IPS-NIHi7 (cell line): ENCODE results near the gene TSEN54.
"Not testable (repeated sequence)": the region's sequence is repeated elsewhere in the genome, so short reads cannot be mapped to it uniquely, and the experiment has no call there.

Source experiments
- DNase-seq: peaks from one replicate; pipeline ENCODE4 v3.0.0; 2012; ENCODE audit warnings: mixed read lengths; ENCODE audit errors: extremely low spot score

TSEN54 gene

DNA sequence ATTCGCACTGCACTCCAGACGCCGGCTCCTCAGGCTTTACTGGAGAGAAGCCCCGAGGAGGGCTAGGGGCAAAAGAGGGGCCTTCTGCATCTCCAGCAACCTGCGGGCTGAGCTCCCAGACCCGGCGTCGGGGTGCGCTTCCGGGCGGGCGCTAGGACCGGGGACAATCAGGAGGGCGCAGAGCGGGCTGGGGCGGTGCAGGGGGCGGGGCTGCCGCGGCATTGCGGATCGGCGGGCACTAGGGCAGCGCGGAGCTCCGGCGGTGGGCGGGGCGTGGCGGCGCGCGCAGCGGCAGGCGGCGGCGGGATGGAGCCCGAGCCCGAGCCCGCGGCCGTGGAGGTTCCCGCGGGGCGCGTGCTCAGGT lies at the start of gene TSEN54:
TSEN54 (plus strand) TSS at position 274 of the 364 bp plus-strand sequence; CDS start at position 307, 33 bp downstream.
- peak; percentile 95 for DNase-seq

DNA sequence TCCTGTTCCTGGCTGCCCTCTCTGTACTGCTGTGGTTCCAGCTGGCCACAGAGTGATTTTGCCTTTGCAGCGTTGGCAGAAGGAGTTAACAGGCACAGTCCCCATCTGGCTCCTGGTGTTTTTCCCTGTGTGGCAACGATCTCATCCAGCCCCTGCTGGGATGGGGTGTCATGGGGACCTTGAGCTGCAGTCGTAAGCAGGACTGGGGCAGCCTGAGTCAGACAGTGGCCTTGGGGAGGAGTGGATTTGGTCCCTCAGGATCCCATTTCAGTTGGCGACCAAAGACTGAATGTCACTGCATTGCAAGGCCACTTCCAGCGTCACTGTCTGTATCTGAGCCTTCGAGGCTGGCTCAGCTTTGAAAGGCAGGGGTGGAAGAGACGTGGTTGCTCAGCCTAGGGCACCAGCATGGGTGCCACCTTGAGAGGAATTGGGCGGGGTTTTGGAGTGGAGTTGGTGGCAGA lies 48.0 kb upstream of the TSEN54 start:
- DNase-seq, result no peak

DNA sequence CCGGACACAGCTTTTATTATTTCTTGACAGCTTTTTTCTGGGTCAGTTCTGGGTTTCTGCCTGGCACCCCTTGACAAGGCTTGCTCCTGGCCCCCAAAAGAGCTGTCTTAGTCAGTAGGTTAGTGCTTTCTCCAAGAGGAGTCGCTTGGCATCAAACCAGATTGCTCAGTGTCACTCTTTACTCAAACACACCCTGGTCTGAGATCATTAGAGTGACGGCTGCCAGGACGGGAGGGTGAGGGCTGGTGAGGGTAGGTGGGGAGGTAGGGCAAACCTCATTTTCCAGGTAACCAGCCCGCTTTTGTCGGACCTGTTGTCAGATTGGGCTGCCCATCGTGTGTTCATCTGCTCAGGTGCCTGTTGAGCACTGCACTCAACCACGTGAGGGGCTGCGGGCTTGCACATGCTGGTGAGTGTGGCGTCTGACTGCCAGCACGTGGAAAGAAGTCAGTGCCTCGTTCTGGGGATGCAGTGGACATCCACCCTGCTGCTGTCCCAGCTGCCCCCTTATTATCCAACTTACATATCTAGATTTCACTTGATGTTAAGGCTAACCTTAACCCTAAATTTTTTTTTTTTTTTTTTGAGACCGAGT lies 47.5 kb upstream of the TSEN54 start:
- no peak for DNase-seq

DNA sequence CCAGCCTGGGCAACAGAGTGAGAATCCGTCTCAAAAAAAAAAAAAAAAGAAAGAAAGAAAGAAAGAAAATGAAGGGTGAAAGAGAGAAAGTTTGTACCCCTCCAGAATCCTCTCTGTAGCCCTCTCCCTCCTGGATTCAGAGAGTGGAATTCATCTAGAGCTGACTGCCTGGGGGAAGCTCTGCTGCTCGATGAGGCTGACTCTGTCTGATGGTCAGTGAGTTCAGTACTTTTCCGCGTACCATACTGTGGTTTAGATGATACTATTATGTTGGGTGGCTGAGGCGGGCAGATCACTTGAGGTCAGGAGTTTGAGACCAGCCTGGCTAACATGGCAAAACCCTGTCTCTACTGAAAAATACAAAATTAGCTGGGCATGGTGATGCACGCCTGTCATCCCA lies 45.1 kb upstream of the TSEN54 start:
- DNase-seq, result no peak

DNA sequence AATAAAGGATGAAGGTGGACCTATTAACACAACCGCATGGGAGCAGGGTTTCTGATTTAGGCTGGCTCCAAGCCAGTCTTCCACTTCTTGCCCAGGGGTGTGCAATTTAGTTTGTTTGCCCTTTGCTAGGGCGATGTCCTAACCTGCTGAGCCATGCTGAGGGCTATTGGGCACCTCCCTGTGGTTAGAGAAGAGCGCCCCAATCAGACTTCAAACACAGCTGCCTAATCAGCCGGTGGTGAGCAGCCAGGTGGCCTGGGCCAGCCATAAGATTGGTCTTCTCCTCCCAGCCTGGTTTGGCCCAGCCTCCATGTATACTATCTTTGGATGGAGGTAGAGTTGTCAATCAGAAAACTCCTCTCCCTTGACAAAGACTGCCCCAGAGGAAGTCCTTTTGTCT lies 44.2 kb upstream of the TSEN54 start:
- DNase-seq, result no peak

DNA sequence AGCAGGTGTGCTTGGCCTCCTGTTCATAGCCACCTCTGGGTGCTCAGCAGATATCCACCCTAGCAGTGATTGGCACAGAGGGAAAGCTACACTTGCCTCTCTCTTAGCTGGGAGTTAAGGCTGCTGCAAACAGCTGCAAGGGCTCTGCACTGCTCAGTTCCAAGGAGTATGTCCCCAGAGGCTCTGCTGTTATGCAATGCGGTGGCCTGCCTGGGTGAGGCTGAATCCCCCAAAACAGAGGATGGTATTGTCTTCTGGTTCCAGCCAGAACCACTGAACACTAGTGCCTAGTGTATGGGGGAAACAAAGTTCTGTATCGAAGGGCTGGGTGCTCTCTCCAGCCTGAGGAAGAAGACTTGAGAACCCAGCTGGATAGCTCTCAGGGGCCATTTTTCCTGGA lies 43.1 kb upstream of the TSEN54 start:
- DNase-seq, result no peak

DNA sequence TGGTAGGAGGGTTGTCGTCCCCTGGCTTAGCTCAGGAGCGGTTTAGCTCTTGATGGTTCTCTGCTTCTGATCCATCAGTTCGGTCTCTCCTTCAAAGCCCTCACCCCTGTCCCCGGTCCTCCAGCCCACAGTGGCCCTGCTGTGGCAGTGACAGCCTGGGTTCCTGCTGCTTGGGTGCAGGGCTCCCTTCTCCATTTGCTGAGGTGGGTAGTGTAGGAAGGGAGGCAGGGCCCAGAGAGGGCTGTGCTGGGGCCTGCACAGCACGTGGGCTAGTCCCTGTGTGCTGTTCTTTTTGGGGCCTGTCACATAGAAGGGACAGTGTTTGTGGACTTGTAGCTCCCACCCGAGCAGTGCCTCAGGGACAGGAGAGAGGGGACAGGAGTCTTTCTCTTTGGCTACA lies 41.6 kb upstream of the TSEN54 start:
- DNase-seq, result no peak

DNA sequence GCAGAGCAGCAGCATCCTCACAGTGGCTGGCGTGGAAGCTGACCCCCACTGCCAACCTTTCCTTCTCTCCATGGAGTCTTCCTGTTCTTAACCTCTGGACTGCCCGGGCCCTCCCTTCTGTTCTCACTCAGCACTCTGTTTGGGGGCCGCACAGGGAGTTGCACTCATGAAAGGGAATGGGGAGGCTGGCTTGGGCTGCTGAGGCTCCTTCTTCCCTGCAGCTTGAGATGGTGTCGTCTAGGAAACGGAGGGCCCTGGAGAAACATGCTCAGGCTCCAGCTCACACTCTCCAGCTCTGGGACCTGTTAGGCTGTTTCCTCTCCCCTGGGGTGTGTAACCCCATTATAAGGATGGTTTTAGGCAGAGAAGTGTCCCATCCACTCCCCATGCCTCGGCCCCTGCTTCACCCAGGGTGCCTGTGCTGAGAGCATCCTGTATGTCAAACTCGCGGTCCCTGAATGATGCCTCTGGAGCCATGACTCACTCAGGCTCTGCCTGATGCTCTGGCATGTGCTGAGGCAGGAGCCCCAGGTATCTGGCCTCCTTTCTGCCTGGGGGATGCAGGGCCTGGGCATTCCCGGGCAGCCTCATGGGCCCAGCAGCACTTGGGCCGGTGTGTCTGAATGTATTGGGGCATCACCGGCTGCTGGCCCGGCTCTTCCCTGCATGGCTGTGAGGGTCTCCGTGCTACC lies 41.0 kb upstream of the TSEN54 start:
- DNase-seq, result no peak

DNA sequence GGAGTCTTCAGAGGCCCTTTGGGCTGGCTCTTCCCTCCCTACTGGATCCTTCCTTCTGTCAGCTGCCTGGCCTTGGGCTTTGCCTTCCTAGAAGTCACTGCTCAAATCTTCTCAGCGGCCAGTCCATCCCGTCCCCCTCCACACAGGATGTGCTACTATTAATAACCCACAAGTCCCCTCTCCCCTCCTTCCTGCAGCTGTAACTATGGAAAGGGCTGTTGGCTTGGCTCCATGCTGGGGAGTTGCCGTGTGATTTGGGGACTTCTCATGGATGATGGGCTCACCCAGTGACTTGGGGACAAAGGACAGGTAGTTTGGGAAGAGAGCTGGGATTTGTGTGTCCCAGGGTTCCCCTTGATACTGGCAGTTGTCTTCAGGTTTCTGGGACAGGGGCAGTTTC lies 40.5 kb upstream of the TSEN54 start:
- no peak for DNase-seq

DNA sequence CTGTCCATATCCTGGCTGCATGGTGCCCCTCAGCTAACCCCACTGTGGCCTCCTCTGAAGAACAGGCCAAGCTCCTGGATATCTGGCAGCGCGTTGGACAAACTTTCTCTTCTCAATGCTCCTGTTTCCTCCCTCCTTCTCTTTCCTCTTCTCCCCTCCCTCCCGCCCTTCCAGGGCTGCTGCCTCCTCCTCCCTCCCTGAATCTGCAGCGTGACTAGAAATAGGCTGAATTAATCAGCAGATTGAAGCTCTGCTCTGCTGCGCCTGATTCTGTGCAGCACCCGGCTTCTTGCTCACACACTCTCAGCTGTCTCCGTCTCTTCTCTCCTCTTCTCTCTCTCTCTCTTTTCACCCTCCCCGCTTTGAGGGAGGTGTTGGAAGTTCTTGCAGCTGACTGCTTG lies 40.1 kb upstream of the TSEN54 start:
- no peak for DNase-seq

DNA sequence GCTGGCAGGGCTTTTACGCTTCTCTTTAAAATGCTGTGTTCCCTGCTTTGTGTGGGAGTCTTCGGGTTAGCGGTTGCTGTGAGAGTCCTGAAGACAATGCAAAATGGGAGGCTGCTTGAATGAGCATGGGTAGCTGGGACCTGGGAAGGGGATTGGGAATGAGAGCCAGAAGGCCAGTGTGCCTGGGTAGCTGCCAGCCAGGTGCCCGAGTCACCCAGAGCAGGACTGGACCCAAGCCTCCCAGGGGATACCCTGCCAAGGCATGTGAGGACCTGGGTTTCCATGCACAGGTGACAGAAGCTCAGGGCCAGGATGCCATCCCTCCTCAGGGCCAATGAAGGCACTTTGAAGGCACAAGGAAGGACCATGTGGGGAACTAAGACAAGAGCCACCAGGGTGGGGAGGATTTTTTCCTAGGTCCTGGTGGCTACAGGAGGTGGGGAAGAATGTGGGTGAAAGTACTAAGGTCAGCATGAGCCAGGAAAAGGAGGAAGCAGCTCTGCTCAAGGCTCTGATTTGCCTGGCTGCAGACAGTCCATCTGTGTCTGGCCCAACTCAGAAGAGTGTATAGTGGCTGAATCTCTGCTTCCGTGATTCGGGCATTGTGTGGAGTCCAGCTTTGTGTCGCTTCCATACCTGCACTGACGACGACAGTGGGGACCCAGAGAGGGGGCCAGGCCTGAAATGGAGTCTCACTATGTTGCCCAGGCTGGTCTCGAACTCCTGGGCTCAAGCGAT lies 39.4 kb upstream of the TSEN54 start:
- DNase-seq, result no peak

DNA sequence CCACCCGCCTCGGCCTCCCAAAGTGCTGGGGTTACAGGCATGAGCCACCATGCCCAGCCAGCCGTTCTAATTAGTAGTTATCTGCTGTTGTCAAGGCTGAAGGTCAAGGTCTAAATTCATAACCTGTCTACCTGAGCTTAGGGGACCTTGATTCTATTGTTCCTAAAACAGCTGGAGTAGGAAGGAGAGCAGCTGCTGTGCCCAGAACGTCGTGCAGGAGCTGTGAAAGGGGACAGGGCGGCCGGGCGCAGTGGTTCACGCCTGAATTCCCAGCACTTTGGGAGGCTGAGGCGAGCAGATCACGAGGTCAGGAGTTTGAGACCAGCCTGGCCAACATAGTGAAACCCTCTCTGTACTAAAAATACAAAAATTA lies 38.9 kb upstream of the TSEN54 start:
- not testable (repeated sequence) for DNase-seq

DNA sequence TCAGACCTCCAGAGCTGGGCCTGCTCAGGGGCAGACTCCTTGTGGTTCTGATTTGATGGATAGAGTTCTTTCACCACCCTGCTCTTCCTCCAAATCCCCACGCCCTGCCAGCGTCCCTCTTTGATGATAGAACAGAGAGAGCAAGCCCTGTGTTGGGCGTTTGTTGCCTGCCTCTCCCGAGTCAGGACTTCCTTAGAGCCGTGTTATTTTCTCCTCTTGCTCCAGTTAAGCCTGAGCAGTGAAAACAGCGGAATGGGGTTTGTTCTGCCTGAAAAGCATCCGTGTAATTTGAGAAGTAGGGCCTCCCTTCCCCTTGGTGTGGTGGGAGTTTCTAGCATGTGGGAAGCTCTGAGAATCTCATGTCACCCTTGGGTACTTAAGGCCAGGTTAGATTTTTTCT lies 37.8 kb upstream of the TSEN54 start:
- no peak for DNase-seq

DNA sequence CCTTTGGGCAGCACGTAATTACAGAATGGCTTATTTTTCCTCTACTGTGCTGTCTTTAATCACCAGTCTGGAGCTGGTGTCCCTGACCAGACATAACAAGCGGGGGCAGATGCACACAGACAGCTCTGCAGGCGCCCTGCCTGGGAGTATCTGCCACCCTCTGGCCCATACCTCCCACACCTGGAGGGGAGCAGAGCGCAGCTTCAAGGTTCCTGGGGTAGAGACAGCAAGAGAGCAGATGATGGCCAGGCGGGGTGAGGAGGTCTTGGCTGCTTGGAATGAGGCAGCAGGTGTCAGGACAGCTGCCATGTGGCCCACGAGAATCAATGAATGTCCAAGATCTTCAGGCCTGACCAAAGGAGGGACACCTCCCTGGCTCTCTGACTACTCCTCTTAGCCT lies 36.0 kb upstream of the TSEN54 start:
- no peak for DNase-seq

DNA sequence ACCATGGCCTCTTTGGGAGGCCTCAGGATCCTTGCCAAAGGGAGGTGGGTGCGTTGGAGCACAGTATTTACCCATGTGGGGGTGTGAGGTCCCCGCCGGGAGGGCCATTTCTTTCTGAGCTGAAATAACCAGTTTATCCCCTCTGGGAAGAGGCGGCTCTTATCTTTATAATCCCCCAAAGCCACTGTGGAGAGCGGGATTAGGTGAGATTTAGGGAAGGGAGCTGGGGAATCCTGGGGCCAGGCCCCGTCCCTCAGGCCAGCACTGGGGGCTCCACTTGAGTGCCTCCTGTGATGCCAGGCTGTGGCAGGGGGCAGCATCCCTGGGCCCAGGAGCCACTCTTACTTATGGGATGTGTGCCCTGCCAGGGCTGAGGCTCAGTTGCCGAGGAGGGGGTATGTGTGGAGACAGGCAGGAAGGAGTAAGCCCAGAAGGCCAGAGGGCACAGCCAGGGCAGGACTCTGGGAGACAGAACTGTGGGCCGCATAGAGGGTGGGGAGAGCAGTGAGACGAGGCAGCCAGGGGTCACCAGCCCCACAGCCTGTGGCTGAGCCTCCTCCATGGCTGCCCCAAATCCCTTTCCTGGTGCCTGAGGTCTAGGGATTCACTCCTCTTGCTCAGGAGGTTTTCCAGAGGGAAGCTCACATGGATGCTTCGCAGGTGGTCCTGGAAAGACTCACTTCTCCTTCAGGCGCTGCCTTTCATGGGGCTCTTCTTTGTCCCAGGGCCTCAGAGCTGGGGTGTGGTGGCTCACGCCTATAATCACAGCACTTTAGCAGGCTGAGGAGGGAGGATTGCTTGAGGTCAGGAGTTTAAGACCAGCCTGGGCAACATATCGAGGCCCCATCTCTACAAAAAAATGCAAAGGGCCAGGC lies 34.9 kb upstream of the TSEN54 start:
- DNase-seq, result no peak

DNA sequence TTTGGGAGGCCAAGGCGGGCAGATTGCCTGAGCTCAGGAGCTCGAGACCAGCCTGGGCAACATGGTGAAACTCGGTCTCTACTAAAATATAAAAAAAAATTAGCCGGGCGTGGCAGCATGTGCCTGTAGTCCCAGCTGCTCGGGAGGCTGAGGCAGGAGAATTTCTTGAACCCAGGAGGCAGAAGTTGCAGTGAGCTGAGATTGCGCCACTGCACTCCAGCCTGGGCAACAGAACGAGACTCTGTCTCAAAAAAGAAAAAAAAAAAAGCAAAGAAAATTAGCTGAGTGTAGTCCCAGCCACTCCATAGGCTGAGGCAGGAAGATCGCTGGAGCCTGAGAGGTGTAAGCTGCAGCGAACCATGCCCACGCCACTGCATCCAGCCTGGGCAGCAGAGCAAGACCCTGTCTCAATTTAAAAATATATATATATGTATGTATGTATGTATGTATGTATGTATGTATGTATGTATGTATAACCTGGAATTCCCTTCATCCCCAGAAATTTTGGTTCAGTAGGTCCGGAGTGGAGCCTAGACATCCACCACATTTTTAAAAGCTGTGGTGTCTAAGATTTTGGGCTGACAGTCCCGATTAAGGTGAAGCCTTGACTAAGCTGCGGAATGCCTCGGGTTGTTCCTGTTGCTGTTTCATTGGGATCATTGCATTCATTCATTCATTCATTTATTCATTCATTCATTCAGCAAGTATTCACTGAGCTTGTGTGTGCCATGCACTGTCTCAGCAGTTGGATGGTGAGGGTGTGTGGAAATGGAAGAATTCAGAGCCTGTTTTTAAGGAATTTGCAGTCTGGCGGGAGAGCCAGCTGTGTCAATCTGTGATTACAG lies 34.0 kb upstream of the TSEN54 start:
- no peak for DNase-seq

DNA sequence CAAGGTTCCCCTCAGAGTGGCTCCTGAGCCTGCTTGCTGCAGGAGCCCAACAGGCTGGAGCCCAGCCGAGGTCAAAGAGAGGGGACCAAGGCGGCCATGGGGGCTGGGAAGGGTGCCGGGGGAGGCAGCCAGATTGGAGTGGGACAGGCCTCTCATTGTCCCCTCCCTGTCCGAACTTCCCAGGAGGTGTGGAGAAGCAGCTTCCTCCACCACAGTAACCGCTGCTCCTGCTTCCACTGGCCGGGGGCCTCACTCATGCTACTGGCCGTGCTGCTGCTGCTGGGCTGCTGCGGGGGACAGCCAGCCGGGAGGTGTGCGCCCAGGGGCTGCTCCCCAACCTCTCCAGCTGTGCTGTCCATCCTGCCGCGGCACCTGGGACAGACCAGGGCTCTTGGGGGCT lies 30.6 kb upstream of the TSEN54 start:
- no peak for DNase-seq

DNA sequence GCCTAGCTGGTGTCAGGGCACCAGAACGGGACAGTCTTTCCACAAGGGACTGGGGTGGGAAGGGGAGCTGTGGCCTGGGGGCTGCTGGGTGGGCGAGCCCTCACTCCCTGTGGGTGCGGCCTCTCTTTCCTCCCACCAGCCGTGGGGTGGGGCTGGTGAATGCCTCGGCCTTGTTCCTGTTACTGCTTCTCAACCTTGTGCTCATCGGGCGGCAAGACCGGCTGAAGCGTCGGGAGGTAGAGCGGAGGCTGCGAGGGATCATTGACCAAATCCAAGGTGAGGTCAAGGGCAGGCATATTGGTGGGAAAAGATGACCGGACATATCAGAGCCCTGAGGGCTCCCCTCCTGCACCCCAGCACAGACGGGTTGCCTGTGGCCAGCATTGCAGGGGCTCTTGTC lies 30.2 kb upstream of the TSEN54 start:
- no peak for DNase-seq

DNA sequence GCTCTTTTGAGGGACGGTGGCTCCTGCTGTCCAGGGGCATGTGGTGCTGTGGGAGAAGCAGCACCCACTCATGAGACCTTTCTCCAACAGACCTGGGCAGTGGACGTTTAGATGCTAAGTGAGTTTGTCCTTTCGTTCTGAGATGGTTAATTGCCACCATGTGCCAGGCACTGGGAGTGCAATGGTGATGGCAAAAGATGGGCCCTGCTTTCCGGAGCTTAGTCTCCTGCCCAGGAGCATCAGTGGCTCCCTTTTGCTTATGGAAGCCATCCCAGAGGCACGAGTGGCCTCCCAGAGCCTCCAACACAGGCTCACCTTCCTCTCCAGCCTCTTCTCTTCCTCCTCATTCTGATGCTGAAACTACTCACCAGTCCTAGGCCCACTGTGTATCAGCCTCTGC lies 29.4 kb upstream of the TSEN54 start:
- DNase-seq, result no peak

DNA sequence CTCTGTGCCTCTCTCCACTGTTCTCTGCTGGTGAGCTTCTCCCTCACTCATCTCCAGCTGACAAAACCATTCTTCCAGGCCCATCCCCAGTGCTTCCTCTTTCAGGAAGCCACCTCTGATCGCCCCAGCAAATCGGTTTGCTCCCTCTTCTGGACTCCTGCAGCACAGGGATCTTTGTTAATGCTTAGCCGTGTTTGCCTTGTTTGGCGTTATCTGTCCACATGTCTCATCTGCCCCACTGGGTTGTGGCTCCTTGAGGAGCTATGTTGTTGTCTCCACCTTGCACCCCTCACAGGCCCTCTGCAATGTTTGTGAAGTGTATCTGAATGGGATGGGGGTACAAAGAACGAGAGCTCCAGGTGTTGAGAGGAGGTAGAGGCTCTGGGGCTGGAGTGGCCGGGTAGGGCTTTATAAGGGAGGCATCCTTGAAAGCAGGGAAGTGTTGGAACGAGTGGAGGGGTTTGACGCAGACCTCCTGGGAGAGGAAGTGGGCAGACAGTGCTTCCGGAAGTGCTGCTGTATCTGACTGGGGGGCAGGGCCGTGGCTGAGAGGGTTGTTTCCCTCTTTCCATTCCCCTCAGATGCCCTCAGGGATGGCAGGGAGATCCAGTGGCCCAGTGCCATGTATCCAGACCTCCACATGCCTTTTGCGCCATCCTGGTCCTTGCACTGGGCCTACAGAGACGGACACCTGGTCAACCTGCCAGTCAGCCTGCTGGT lies 28.8 kb upstream of the TSEN54 start:
- DNase-seq, result no peak
